GM19455 (cell line): Measurements from ENCODE around the gene MED12L.
A peak's percentile ranks its signal among the peaks of the same experiment; 100 is the strongest.

ENCODE experiments used
- ATAC-seq: cut with Tn5 transposase; IDR thresholded peaks from one replicate; pipeline ENCODE4 v1.9.1; 2021; ENCODE audit not compliant: unreplicated experiment

Gene MED12L

DNA sequence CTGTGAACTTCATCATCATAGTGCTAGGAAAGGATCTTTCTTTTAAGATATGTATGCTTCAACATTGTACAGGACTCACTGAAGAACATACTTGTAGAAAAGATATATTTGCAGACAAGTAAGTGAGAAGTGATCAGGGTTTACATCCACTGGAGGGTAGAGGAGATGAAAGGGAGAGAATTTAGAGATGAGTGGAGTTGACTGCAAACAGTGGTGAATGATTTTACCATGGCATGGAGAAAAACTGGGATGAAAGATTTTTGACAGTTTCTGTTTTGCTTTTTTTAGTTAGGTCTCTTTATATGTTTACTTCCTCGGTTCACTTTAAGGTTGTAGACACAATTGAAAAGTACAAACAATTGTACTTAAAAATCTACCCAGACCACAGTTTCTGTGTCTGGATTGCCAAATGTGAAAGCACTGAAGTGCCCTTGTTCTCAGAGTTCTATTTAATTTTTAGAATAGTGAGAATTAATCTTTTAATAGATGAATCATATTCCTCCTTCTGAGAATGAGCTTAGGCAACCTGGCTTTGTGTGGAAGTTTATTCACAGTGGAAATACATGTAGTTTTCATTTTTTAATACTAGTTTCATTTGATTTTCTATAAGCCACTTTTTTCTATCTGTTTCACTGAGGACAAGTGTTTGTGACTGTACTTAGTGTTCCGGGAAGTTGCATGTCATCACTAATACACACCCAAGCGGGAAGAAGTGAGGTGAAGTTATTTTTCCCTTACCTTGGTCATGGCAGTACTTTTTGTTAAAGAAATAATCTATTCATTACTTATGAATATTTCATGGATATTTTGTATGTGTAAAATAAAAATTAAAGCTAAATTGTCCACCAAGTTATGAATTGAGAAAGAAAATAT is 119.3 kb downstream of the MED12L start:
- no peak for ATAC-seq

DNA sequence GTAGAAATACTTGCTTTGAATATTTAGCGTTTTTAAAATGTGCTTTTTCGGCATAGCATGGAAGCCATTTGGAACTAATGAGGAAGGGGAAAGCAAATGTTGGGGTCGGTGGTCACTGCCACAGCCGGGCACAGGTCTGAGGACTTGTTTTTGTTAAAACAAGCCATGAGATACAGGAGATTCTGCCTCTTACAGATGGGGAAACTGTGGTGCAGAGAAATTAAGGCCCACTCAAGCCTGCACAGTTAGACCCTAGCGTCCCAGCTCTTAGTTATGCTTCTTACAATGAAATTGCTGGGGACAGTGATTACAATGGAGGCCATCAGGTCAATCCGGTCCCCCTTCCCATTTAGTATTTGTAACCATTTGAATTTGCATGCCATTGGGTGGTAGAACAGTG is 120.0 kb downstream of the MED12L start:
- ATAC-seq = no peak

DNA sequence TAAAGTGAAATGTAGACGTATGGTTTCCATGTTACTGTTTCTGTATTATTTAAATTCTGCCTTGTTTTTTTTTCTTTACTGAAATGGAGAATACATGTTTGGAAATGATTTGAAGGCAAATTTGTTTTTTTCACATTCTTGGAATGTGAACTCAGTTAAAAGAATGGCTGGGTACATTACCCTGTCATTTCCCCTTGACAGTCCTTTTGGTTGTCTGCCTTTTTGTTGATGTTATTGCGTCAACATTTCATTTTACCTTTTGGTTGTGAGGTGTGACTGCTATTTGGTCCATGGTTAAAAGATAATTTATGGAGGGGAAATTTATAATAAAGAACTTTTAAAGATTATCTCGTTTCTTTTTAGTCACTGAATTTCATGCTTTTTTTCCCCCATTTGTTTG is 120.7 kb downstream of the MED12L start:
- ATAC-seq = no peak

DNA sequence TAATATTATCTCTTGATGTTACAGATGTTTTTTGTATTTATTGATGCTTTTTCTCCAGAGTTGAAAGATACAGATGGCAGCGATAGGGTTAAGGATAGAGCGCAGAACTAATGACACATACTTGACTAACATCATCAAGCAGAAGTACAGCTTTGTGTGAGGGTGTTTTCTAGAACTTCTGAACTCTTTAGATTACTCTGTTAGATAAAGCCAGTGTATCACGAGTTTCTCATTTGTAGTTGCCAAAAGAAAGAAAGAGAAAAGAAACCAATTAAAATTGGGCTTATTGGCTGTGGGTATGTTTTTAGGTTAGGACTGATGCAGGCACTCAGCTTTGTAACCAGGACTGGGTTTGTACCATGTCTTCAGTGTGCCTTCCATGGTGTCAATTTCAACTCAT is 124.2 kb downstream of the MED12L start:
- no peak for ATAC-seq

DNA sequence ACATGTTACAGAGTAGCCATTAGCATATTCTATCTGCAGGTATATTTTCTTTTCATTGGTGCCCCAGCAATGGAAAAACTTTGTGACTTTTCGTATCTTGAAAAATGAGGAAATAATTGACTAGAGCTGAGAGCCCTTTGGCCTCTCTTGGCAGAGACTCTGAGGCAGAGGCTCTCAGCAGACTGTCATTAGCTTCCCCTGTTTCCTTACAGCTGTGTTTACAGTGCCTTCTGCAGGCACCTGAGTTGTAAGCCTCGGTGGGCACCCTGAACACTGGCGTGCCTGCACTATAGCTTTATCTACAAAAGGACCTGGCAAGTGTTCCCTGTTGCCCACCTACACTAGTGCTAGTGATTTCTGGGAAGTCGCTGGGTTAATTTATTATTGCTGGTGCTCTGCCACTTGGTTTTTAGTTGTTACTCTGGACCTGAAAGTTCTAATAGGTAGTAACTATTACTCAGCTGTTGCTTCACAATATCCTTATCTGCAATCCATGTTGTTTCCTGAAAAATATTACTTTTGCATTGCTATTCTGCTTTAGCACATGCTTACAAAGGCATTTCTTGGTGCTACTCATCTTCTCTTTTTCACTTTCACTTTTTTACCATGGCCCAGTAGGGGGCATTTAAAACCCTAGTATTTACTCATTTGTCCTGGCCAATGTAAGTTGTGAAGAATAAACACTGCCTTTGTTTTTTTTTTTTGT is 125.4 kb downstream of the MED12L start:
- ATAC-seq = no peak

DNA sequence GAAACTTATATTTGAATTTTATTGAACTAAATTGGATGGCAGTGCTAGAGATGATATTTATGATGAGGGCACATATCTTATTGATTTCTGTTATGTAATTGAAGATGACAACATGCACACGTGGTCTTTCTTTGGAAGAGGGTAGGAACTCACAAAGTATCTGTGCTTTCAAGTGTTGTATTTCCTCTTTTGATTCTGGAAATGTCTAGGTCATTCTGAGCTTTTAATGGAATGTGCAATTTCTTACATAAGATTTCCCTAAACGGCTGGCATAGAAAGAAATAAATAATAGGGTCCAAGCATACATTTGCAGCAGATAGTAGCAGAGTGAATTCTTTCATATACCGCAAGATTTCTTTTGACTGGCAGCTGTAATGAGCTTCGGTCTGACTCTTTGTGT is 127.7 kb downstream of the MED12L start:
- no peak for ATAC-seq

DNA sequence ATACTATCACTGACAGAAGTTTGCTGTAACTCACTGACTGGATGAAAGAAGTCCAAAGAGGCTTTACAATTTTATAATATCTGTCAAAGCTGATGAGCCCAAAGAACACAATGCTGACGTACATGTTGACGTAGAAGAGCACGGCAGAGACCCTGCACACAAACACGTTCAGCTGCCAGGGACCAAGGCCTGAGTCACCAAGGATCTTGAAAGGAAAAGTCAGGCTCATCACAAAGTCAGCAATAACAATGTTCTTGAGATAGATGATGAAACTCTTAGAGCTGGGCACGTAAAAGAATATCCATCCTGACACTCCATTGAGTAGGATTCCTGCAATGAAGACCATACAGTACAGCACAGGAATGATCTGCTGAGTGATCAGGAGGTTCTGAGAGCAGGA is 128.4 kb downstream of the MED12L start:
- no peak for ATAC-seq

DNA sequence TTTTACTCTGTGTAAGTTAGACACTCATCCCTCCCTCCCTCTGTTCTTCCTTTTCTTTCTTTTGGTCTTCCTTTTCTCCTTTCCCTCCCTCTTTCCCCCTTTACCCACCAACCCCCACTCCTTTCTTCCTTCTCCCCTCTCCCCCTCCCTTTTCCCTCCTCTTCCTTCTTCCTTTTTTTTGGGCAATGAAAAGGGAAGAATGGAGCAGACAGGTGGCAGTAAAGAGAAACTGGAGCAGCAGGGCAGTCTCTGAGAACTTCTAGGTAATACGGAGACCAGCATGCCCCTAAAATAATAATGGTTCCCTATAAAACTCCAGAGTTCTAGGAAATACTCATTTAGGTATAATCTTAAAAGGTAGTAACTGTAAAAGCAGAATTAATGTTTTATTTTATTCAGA is 129.0 kb downstream of the MED12L start:
- ATAC-seq = no peak

DNA sequence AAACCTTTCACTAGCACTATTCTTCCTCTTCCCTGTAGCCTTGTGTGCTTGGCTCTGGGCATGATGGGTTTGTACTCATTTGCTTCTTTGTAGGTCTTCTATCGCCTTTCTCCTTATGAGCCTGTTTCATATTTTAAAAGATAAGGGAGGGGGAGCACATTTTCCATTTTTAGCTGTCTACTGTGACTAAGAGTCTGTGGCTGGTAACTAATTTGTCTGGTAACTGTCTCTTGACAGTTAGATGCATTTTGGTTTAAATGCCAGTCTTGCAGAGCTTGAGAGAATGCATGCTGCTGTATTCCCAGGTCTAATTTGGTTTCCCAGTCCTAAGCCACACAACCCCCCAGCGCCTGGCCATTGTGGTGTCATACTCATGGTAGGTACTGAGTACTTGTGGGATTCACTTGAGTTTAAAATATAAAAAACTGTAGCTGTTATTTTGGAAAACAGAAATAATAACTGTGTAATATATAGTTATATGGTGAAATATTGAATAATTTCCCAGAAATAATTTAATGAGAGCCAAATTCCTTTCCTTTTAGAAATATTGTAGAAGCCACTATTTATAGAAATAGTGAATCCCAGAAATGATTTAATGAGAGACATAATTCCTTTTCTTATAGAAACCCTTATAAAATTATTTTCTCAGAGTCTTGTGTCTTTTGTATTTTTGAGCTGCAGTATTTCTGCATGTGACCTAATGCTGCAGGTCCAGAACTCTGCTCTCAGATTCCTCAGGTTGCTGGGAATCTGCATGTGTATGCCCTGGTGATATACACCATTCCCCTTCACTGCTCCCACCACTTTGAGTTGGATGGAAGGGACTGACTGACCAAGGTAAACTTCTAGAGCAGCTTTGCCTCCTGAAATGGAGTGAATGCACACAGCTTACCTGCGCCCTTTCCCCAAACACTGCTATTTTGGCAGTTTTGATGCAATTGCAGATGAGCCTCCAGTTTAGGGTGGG is 131.5 kb downstream of the MED12L start:
- ATAC-seq = no peak

DNA sequence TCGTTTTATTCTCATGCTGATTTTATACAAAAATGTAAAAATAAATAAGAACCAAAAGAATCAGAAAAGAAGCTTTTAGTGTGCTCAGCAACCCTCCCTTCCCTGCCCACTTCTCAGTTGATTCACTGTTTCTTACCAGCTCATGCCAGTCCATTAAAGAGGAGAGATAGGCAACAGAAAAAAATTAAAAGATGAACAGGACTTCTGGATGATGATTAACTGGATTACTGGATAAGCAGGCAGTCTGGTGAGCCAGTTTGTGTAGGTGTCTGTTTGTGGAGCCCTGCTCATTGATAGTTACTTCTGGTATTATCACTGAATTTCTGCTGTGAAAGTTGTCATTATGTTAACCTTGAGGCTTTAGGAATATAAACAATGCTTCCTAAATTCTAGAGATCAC is 132.7 kb downstream of the MED12L start:
- no peak for ATAC-seq

DNA sequence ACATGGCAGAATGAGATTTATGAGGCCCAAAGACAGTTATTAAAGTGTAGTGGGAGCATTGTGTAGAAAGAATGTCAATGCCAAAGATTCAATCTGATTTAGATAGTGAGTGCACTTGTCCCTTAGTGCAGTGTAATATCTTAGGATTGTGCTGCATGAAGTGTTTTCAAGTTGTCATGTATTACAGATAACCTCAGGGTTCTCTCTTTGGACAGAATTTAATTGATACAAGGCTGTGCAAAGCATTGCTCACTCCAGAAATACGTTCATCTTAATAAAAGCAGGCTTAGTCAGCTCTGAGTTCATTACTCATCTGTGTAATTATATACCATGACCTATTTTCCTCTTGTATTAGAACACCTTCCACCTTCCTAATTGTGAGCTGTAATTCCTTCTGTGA is 133.6 kb downstream of the MED12L start:
- ATAC-seq = no peak

DNA sequence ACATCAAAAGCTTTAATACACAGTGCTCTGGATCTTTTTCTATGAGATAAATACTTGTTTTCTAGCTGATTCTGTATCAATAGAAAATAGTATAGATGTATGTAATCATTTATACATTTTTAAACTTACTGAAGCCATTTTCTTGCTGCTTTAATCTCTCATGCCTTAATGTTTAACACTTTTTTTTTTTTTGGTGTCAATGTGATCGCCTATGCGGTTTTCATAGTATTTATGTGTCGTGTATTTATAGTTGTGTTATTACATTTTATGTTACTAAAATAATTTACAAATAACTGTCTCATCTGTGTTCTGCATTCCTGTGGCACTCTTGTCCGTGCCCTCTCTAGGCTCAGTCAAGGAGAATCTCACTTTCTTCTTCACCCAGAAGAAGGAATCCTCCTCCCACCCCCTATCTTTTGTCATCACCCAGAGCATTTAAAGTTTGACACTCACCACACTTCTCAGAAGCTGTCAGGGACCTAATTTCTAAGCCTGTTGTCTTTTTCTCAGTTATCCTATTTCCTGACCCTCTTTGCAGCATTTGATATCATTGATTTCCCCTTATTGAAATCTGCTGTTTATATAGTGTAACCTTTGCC is 138.9 kb downstream of the MED12L start:
- no peak for ATAC-seq

DNA sequence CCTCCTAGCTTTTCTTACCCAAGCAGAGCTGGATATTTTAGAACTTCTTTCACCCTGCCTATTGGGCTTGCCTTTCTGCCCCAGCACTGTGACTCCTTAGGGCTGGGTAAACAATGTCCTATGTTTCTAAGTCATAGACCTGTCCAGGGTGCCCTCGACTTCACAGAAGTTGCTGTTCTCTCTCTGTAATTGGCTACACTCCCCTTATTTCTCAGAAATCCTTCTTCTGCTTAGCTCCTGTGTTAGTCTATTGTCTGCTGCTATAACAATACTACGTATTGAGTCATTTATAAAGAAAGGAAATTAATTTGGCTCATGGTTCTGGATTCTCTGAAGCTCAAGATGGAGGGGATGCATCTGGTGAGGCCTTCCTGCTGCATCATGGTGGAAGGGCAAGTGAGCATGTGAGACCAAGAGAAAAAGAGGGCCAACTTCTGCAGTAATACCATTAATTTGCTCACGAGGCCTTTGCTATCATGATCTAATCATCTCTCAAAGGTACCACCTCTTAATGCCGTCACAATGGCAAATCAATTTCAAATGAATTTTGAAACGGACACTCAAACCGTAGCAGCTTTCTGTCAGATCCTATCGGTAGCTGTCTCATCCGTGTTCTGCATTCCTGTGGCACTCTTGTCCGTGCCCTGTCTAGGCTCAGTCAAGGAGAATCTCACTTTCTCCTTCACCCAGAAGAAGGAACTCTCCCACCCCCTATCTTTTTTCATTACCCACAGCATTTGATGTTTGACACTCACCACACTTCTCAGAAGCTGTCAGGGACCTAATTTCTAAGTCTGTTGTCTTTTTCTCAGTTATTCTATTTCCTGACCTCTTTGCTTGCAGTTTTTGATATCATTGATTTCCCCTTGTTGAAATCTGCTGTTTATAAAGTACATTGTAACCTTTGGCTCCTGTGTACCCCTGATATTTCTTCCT is 139.8 kb downstream of the MED12L start:
- ATAC-seq = no peak

DNA sequence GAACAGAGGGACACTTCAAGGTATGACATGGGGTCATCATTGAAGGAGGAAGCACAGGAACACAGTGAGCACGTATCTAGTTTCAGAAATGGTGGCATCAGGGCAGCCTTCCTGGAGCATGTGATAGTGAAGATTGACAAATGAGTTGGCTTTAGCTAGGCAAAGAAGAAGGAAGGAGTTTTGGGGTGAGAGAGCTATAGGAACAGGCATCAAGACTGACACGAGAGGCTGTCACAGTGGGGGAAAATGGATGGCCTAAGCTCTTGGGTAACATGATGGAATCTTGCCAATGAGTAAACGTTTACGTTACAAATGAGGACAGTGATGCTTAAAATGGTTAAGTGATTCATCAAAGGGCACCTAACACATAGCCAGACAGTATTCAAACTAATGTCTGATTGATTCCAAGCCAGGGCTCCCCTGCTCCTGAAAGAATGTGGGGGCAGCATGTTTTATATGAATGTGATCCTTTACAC is 140.7 kb downstream of the MED12L start:
- no peak for ATAC-seq

DNA sequence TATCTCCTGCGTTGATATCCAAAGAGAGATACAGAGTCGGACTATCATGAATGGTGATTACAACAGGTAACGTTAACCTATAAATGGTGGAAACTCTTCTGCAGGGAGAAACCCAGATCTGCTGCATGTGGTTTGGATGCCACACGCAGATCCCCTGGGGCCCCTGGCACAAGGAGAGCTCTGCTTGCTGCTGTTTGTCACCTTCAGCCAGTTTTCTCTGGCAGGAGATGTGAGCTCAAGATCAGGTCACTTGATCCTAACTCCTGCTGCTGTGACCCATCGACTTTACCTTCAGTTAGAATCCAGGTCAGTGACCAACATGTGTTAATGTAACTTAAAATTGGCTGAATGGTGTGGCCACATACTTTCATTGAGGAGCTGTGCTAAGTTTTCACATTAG is 141.4 kb downstream of the MED12L start:
- no peak for ATAC-seq

DNA sequence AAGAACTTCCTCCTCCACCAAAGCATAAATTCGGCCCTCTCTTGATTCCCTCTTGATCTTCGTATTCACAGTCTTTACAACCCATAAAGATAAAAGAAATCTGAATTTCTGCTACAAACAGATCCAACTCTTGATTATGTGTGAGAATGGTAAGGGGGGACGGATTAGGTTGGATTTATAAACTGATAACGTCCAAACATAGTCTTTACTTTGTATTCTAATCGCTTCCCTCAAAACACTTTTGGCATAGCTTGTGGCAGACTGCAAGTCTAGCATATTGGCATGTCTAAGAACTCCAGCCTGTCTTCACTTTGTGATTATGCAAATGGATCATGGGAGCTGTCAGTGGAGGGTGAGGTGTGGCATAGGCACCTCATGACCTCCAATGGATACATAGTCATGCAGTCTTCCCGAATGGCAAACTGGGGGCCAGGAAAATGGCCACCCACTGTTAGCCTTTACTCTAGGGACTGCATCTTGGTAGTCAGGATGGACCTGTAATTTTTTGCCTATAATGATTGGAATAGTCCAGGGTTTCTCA is 141.9 kb downstream of the MED12L start:
- peak; percentile 35 for ATAC-seq

DNA sequence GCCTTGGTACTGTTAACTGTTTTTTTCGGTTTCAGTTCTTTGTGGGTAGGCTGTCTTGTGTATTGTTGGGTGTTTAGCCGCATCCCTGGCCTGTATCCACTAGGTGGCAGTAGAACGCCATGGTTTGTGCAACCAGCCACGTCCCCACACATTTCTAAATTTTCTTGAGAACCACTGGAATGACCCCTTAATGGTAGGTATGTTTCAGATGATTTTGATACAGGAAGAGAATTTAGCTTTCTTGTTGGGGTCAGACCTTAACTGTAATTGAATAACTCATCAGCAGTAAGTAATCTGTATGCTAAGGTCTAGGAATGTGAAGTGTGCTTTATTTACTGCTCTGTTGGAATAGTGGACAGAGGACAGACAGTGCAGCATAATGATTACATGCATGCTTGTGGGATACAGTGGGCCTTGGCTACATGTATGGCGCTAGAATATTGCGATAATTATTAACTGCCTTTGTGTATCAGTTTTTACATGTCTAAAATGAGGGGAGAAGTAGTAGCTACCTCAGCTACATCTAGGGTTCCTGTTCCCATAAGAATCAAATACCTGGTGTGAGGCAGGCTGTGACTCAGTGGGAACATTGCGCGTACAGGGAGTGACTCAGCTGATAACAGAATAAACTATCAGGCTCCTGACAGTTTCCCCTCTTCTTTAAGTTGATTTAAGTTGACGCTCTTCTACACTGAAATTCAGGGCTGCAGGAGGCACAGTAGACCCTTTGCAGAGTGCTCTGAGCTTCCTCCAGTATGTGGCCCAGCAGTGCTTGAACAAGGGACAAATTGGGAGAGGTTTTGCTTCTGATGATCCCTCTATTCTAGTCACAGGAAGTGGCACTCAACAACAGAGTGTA is 142.6 kb downstream of the MED12L start:
- peak; percentile 93 for ATAC-seq

DNA sequence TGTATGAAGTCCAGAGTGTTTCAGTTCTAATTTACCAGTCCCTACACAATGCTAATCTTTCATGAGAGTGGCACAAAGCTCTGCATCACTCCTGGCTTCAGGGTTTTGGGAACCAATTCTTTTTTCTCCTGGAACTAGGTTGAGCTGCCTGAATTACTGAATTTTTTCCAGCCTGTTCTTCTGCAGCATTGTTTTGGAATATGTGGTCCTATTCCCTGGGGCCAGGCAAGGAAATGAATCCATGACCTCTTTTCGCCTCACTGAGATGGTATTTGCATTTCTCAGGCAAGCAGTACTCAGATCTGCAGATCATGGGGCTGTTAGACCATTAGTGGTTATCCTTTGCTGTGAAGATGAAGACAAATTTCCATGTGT is 143.2 kb downstream of the MED12L start:
- ATAC-seq = no peak

DNA sequence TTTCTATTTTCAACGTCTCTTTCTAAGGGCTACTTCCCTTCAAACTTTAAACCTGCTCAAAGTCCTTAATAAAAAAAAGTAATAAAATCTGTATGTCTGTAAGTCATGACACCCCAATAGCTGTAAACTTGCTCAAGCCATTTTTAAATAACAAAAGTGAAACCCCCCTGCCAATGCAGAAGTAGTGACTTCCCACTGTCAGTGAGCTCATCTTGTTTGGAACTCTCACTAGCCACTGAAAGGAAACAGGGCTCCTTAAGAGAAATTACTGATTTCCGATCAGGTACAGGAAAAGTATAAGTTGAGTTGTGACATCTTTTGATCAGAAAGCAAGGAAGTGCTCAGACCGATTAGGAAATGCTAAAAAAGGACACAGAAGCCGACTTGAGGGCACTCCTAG is 145.2 kb downstream of the MED12L start:
- ATAC-seq = no peak
